SH-SY5Y (cell line): Measurements from ENCODE around the gene TNS3.

Experiments used
- GATA2 ChIP-seq: IDR thresholded peaks from 2 replicates; pipeline ENCODE4 v1.6.1; 2011; ENCODE audit warnings: mild to moderate bottlenecking, low read depth, low read length
- GATA3 ChIP-seq: IDR thresholded peaks from 2 replicates; pipeline ENCODE4 v1.6.1; 2011; ENCODE audit warnings: low read depth, mild to moderate bottlenecking, low read length, moderate library complexity

- TF ChIP-seq GATA2 (no peak), GATA3 (no peak)
These were observed 45.8 kb upstream of the TNS3 start for GRCh38 chr7:47627580-47628283.
